Inferior parietal cortex (tissue), 1 donor: ENCODE measurements around the gene NKAIN4.
"Not testable (repeated sequence)": the region's sequence is repeated elsewhere in the genome, so short reads cannot be mapped to it uniquely, and the experiment has no call there.

Source experiments
- DNase-seq: peaks from one replicate; pipeline ENCODE4 v3.0.0-alpha.2; 2016; ENCODE audit errors: extremely low spot score

Gene NKAIN4

GRCh38 chr20:63257629-63258028, 3.4 kb upstream of the NKAIN4 start:
- no peak for DNase-seq

- DNase-seq, result no peak
Measured at GRCh38 chr20:63256954-63257353, 2.7 kb upstream of the NKAIN4 start.

GRCh38 chr20:63255931-63256704, 1.9 kb upstream of the NKAIN4 start:
- no peak for DNase-seq

- DNase-seq, result no peak
Measured at GRCh38 chr20:63254606-63255384, 532 bp upstream of the NKAIN4 start.

GRCh38 chr20:63253438-63254231, 628 bp downstream of the NKAIN4 start:
- DNase-seq, result no peak

GRCh38 chr20:63253065-63253437, 1.2 kb downstream of the NKAIN4 start:
- DNase-seq, result no peak

- no peak for DNase-seq
Measured at GRCh38 chr20:63252284-63252711, 2.0 kb downstream of the NKAIN4 start.

- DNase-seq, result not testable (repeated sequence)
Measured at GRCh38 chr20:63251350-63251749, 2.9 kb downstream of the NKAIN4 start.

GRCh38 chr20:63249891-63250290, 4.4 kb downstream of the NKAIN4 start:
- DNase-seq, result no peak

GRCh38 chr20:63248835-63249591, 5.2 kb downstream of the NKAIN4 start:
- DNase-seq, result no peak

GRCh38 chr20:63247671-63248228, 6.5 kb downstream of the NKAIN4 start:
- no peak for DNase-seq

GRCh38 chr20:63246490-63247288, 7.6 kb downstream of the NKAIN4 start:
- DNase-seq, result no peak

GRCh38 chr20:63244468-63244867, 9.8 kb downstream of the NKAIN4 start:
- DNase-seq, result no peak

GRCh38 chr20:63243604-63244247, 10.5 kb downstream of the NKAIN4 start:
- DNase-seq, result no peak

GRCh38 chr20:63242736-63243135, 11.5 kb downstream of the NKAIN4 start:
- no peak for DNase-seq

- no peak for DNase-seq
Measured at GRCh38 chr20:63241272-63241671, 13.0 kb downstream of the NKAIN4 start.

GRCh38 chr20:63240004-63240403, 14.3 kb downstream of the NKAIN4 start:
- DNase-seq, result no peak

- DNase-seq, result no peak
Measured at GRCh38 chr20:63239431-63239830, 14.8 kb downstream of the NKAIN4 start.

GRCh38 chr20:63238514-63239125, 15.6 kb downstream of the NKAIN4 start:
- DNase-seq, result no peak
